MCF 10A (cell line): ENCODE measurements around the gene MIER3. TPM values are rescaled to one million over a fixed set of nuclear protein-coding genes. Genes with fewer than 3 reads are reported as not detected.

Experiments
- BruUV-seq: library from RNA; stranded (reverse); fragments of 400-500 nt; replicated peaks from 2 replicates; lab custom pipeline; 2021; lab: Mats Ljungman, UMichigan
- CTCF ChIA-PET: fragments of 300-600 bp; sonication (Branson Sonifier 250); formaldehyde crosslinking; extraction: SDS; loops from one replicate; lab custom pipeline; 2021; ENCODE audit warnings: antibody characterized with exemption, inconsistent platforms; lab: Yijun Ruan, JAX
- POLR2A ChIA-PET: fragments of 300-600, 350-650 bp; sonication (Branson Sonifier 250); formaldehyde crosslinking; extraction: SDS; loops from one replicate; lab custom pipeline; 2020; ENCODE audit warnings: antibody characterized with exemption, inconsistent platforms; lab: Yijun Ruan, JAX
- DNase-seq: peaks from one replicate; pipeline ENCODE4 v3.0.0-alpha.2; 2018; ENCODE audit not compliant: unreplicated experiment
- H3K27ac Mint-ChIP-seq: one replicate; pipeline ENCODE4 v1.8.0; 2022; ENCODE audit warnings: mild to moderate bottlenecking, low read depth, mixed read lengths; ENCODE audit not compliant: unreplicated experiment
- H3K27me3 Mint-ChIP-seq: one replicate; pipeline ENCODE4 v1.8.0; 2022; ENCODE audit warnings: mixed read lengths; ENCODE audit not compliant: insufficient read depth, unreplicated experiment
- H3K36me3 Mint-ChIP-seq: one replicate; pipeline ENCODE4 v1.8.0; 2022; ENCODE audit warnings: mild to moderate bottlenecking, moderate library complexity, mixed read lengths; ENCODE audit not compliant: insufficient read depth, unreplicated experiment
- H3K4me1 Mint-ChIP-seq: one replicate; pipeline ENCODE4 v1.8.0; 2022; ENCODE audit warnings: mixed read lengths; ENCODE audit not compliant: insufficient read depth, unreplicated experiment
- H3K4me3 Mint-ChIP-seq: one replicate; pipeline ENCODE4 v1.8.0; 2022; ENCODE audit warnings: mild to moderate bottlenecking, moderate library complexity, mixed read lengths; ENCODE audit not compliant: unreplicated experiment
- H3K9me3 Mint-ChIP-seq: one replicate; pipeline ENCODE4 v1.8.0; 2022; ENCODE audit warnings: mixed read lengths; ENCODE audit not compliant: unreplicated experiment
- intact Hi-C: fragments of 100-400 bp; cut with micrococcal nuclease; formaldehyde crosslinking; loops from 2 replicates; pipeline ENCODE4 v1.14.1; 2022
- total RNA-seq: library from RNA; stranded (reverse); gene quantifications from 2 replicates; pipeline ENCODE4 v1.2.3, GENCODE V29; 2022
- TF ChIP-seq, protein P1 (sequence below): fragments of 200-600 bp; IDR thresholded peaks from one replicate; pipeline ENCODE4 v1.8.0; 2022; ENCODE audit warnings: antibody characterized with exemption, mild to moderate bottlenecking; ENCODE audit not compliant: unreplicated experiment

Gene MIER3
- total RNA-seq, 1 experiment from 2014 or later = 17.8 TPM

- DNase-seq = no peak
- no peak overlapping the region for H3K27ac Mint-ChIP-seq
- H3K4me1 Mint-ChIP-seq = peaks cover 4% of the 10 kb centered on the region
- H3K4me3 Mint-ChIP-seq = no peak overlapping the region
- no TSS peak for BruUV-seq
- CTCF ChIA-PET = interaction anchor here (0.6 to 1.1 kb wide), 3 partner anchors 116 to 209 kb away, joined by 3 to 4 read pairs (median 4); no protein-coding TSS in a partner anchor
- POLR2A ChIA-PET = no interaction called here
- H3K9me3 Mint-ChIP-seq = no peaks in the 10 kb centered on the region
- H3K36me3 Mint-ChIP-seq = peaks cover 61% of the 10 kb centered on the region
- TF ChIP-seq, protein P1, sequence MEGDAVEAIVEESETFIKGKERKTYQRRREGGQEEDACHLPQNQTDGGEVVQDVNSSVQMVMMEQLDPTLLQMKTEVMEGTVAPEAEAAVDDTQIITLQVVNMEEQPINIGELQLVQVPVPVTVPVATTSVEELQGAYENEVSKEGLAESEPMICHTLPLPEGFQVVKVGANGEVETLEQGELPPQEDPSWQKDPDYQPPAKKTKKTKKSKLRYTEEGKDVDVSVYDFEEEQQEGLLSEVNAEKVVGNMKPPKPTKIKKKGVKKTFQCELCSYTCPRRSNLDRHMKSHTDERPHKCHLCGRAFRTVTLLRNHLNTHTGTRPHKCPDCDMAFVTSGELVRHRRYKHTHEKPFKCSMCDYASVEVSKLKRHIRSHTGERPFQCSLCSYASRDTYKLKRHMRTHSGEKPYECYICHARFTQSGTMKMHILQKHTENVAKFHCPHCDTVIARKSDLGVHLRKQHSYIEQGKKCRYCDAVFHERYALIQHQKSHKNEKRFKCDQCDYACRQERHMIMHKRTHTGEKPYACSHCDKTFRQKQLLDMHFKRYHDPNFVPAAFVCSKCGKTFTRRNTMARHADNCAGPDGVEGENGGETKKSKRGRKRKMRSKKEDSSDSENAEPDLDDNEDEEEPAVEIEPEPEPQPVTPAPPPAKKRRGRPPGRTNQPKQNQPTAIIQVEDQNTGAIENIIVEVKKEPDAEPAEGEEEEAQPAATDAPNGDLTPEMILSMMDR = no peak
- intact Hi-C loops = no loop called here
- H3K27me3 Mint-ChIP-seq = no peaks in the 10 kb centered on the region
Measured at GRCh38 chr5:56941981-56942380, 9.9 kb downstream of the MIER3 start.

- Mint-ChIP-seq H3K4me3 (no peak overlapping the region), H3K4me1 (peaks cover 4% of the 10 kb centered on the region), H3K27me3 (no peaks in the 10 kb centered on the region), H3K9me3 (no peaks in the 10 kb centered on the region), H3K27ac (no peak overlapping the region), H3K36me3 (peaks cover 69% of the 10 kb centered on the region)
- no TSS peak for BruUV-seq
- TF ChIP-seq, protein P1 = no peak
- CTCF ChIA-PET = no interaction called here
- intact Hi-C loops = no loop called here
- POLR2A ChIA-PET = interaction anchor here (0.6 kb wide), 1 partner anchor 129 kb away, joined by 3 read pairs; no protein-coding TSS in a partner anchor
- no peak for DNase-seq
Measured at GRCh38 chr5:56938858-56939257, 13.1 kb downstream of the MIER3 start.

DNA sequence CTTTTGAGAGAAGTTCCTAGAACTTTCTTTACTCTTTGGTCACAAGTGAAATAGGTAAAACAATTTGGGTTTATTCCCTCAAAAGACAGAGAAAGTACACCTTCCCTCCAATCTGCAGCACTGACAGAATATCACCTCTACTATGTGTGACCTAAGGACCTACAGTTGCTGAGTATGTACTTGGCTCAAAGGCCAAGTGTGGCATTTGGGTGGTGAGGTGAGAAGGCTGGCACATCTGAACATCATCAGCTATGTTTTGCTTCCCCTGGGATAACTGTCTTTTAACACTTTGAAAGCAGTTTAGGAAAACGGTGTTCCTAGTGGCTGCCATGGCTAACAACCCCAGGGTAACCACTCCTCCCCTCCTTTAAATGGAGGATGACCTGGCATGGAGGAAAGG, 17.6 kb downstream of the MIER3 start:
- H3K9me3 Mint-ChIP-seq = no peaks in the 10 kb centered on the region
- no peaks in the 10 kb centered on the region for H3K27me3 Mint-ChIP-seq
- ChIA-PET CTCF (interaction anchor here (0.6 to 1.1 kb wide), 3 partner anchors 158 to 976 kb away, joined by 3 to 4 read pairs (median 3); no protein-coding TSS in a partner anchor), POLR2A (interaction anchor here (1.0 kb wide), 1 partner anchor 16 kb away, joined by 3 read pairs; no protein-coding TSS in a partner anchor)
- TF ChIP-seq, protein P1 = no peak
- H3K4me1 Mint-ChIP-seq = no peaks in the 10 kb centered on the region
- no TSS peak for BruUV-seq
- H3K4me3 Mint-ChIP-seq = no peak overlapping the region
- H3K27ac Mint-ChIP-seq = no peak overlapping the region
- intact Hi-C loops = no loop called here
- DNase-seq = no peak
- peaks cover 76% of the 10 kb centered on the region for H3K36me3 Mint-ChIP-seq

GRCh38 chr5:56922922-56923321, 29.0 kb downstream of the MIER3 start:
- no peak overlapping the region for H3K4me3 Mint-ChIP-seq
- CTCF ChIA-PET = interaction anchor here (0.9 kb wide), 1 partner anchor 297 kb away, joined by 5 read pairs; no protein-coding TSS in a partner anchor
- H3K4me1 Mint-ChIP-seq = no peaks in the 10 kb centered on the region
- TF ChIP-seq, protein P1 = no peak
- no peak overlapping the region for H3K27ac Mint-ChIP-seq
- intact Hi-C loops = no loop called here
- no peak for DNase-seq
- POLR2A ChIA-PET = interaction anchor here (0.9 kb wide), 1 partner anchor 27 kb away, joined by 4 read pairs; no protein-coding TSS in a partner anchor
- no TSS peak for BruUV-seq
- H3K27me3 Mint-ChIP-seq = no peaks in the 10 kb centered on the region
- H3K36me3 Mint-ChIP-seq = peaks cover 59% of the 10 kb centered on the region
- no peaks in the 10 kb centered on the region for H3K9me3 Mint-ChIP-seq
